Uterus (tissue), 2 donors: ENCODE measurements around the gene TIMM13.

Experiments used
- POLR2A ChIP-seq, 2 donors: fragments of 450-650 bp; IDR thresholded peaks; one replicate each; pipeline ENCODE4 v1.6.1; 2016; ENCODE audit warnings: antibody characterized with exemption in 2 of 2, mild to moderate bottlenecking in 1 of 2, moderate library complexity in 1 of 2
- TF ChIP-seq, protein P1 (sequence below), 4 experiments: fragments of 200-600 bp in 2 of 4; fragments of 450-650 bp in 2 of 4; sonication (generic) in 2 of 4; IDR thresholded peaks; one replicate each; pipeline ENCODE4 v1.5.1; 2016 to 2019; ENCODE audit warnings: antibody characterized with exemption in 4 of 4, mild to moderate bottlenecking in 2 of 4, moderate library complexity in 1 of 4

DNA sequence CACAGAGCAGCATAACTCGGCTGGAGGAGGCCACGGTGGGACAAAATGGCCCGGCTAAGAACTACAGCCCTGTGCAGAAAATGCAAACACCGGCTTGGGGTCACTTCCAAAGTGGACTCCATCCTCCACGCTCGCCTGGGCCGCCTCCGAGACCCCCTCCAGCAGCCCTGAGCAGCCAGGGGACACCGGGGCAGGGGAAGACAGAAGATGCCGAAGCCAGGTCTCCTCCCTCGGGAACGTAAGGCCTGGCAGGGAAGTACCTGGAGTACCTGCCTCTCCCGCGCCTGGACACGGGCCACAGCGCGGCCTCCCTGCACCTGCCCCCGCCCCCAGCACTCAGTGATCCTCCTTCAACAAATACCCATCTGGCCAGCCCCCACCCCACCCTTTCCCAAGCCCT, 24.4 kb upstream of the TIMM13 start:
- TF ChIP-seq, protein P1, sequence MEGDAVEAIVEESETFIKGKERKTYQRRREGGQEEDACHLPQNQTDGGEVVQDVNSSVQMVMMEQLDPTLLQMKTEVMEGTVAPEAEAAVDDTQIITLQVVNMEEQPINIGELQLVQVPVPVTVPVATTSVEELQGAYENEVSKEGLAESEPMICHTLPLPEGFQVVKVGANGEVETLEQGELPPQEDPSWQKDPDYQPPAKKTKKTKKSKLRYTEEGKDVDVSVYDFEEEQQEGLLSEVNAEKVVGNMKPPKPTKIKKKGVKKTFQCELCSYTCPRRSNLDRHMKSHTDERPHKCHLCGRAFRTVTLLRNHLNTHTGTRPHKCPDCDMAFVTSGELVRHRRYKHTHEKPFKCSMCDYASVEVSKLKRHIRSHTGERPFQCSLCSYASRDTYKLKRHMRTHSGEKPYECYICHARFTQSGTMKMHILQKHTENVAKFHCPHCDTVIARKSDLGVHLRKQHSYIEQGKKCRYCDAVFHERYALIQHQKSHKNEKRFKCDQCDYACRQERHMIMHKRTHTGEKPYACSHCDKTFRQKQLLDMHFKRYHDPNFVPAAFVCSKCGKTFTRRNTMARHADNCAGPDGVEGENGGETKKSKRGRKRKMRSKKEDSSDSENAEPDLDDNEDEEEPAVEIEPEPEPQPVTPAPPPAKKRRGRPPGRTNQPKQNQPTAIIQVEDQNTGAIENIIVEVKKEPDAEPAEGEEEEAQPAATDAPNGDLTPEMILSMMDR (IDR thresholded peaks at IDR 0.05) = no peak
- no peak for TF ChIP-seq POLR2A (IDR thresholded peaks at IDR 0.05)
